ENCODE measurements around the gene KIZ.

KIZ gene

DNA sequence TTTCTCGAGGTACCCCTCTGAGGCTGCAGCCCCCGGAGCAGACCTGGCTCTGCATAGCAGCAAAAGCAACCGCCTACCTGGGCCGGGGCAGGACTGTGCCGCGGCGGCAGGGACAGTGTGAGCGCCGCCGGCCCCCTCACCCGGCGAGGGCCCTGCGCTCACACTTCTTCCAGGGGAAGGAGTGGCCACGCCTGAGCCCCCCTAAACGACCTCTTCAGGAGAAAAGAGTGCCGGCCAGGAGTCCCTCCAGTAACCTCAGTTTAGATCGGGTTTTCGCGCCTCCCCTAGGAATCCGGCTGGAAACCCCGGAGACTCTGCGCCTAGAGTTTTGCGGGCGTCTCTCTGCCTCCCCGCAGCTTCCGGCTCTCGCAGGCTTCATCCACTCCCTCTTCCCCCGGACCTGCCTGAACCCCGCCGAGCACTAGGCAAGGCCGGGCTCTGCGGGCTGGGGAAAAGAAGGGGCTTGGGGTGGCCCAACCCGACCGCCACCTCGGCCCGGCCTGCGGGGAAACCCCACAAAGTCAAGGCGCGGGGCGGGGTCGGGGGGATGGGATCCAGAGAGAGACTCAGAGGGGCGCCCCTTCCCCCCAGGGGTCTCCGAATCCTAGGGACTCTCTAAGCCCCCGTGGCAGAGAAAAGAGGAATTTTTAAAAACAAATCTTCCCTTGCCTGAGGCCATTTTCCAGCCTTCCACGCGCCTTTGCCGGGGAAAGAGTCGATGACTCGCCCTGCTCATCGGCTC, 20.3 kb upstream of the KIZ start:
- DNase-seq = no peak

DNA sequence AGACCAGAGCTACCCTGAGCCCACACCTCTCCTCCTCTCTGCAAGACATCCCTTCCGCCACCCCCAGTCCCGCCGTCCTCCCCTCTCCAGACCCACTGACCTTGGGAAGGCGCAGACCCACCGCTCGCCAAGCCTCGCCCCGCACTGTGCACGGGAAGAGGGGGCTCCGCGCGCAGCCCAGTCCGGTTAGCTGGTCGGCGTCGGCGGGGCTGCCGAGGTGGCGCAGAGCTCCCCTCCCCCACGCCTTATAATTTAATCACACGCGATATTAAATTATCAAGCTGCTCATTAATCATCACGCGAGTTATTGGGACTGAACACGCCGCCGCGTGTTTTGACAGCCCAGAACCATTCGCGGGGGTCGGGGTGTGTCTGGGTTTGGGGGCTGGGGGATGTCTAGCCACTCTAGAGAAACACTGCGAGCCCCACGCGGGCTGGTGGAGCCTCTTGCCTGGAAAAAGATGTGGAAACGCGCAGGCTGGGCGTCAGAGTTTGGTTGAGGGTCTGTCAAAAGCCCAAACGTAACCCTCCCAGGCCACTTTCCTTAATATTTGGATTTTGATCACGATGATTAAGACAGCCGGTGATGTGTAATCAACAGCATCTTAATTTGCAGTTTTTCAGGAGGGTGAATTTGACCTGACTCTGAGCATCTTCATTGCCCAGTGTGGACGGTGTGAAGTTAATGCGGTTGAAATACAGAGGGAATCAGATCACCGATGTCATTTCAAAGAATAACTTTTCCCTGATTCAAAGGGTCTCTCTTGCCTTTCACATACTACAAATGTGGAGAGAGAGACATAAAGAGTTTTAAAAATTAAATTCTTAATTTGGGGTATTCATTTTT, 19.5 kb upstream of the KIZ start, which contains the start of gene LINC00237:
TSS of gene LINC00237 (minus strand) at position 188 of the 847 bp plus-strand sequence.
- DNase-seq = no peak

DNA sequence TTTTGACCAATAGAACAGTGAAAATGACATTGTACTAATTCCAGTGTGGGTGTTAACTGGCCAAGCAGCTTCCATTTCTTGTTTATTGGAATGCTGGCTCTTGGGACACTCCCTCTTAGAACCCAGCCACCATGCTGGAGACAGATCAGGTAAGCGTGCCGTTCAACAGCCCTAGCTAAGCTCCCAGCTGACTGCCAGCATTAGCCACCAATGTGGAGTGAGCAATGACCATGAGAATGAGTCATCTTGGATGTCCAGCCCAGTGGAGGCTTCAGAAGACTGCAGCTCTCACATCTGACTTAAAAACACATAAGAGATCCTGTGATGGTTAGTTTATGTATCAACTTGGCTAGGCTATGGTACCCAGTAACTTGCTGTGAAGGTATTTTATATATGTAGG, 16.7 kb upstream of the KIZ start:
- DNase-seq = no peak

DNA sequence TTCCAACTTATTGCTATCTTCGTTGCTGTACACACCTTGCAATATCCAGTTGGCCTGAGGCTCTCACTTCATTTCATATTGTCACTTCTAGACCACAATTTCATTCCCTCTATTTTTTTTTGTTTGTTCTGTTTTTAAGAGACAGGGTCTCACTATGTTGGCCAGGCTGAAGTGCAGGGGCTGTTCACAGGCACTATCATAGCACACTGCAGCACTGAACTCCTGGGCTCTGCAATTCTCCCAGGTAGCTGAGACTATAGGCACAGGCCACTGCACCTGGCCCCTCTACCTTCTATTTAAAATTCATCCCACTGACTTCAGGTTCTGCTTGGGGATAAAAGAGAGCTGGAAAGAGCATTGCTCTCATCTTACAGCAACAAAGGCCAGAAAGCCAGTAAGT, 15.1 kb upstream of the KIZ start:
- DNase-seq = no peak

DNA sequence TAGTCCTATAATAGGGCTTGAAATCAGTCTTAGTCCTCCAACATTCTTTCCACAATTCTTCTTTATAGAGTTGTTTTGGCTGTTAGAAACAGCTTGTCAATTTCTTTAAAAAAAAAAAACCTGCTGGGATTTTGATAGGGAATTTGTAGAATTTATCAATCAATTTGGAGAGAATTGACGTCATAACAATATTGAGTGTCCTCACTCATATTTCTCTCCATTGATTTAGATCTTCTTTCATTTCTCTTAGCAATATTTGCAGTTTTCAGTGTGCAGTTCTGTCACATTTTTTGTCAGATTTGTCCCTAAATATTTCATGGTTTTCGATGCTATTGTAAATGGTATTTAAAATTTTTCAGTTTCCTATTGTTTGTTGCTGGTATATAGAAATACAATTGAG, 14.5 kb upstream of the KIZ start:
- DNase-seq = no peak

DNA sequence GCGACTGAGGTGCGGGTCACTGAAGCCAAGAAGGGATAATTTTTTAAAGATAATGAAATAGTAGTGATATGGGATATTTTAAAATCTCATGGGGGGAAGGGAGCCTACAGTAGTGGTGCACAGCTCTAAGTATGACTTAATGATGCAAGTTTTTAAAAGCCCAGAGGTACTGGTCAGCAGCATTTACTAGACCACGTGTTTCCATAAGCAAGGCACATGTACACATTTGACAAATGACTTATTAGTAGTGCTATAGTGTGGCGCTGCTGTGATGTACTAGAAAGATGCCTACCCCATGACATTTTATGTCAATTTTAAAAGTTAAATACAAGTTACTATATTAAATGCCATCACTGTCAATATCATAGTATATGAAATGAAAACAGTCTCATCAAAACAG, 12.2 kb upstream of the KIZ start:
- no peak for DNase-seq

DNA sequence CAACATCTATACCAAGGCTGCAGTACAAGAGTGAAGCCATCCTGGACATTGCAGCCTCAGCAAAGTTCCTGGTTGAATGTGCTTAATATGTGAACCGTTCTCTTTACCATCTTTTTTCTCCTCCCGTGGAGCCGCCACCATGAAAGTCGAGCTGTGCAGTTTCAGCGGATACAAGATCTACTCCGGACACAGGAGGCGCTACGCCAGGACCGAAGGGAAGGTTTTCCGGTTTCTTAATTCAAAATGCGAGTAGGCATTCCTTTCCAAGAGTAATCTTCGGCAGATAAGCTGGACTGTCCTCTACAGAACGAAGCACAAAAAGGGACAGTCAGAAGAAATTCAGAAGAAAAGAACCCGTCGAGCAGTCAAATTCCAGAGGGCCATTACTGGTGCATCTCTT, 11.3 kb upstream of the KIZ start:
- no peak for DNase-seq

DNA sequence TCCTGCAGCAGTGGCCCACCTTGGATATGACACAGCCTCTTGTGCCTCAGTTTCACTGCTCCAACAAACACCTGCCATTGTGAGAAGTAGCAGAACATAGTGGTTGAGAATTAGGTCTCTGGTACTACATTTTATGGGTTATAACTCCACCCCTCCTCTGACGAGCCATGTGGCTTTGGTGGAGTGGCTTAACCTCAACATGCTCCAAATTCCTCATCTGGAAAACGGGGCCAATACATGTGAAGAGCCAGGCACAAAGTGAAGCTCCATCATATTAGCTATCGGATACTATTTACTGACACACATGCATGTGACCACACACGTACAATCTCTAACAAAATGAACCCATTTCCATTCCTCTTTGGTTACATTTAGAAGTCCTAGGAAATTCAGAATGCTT, 8.4 kb upstream of the KIZ start:
- no peak for DNase-seq

DNA sequence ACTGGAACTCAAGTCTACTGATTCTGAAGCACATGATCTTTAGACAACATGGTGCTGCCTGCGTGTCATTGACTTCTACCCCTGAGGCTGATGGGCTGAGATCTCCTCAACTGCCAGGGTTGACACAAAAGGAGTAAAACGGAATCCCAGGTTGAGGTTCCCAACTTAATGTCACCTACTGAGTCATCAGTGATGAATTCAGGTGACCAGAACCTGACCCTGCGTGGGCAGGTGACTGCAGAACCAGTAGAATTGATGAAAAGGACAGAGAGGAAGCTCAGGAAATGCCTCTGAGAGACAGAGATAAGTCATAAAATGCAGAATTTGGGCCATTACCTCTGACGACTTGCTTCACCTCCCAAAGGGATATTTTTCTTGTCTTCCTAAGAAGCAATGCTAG, 7.7 kb upstream of the KIZ start:
- DNase-seq = no peak

DNA sequence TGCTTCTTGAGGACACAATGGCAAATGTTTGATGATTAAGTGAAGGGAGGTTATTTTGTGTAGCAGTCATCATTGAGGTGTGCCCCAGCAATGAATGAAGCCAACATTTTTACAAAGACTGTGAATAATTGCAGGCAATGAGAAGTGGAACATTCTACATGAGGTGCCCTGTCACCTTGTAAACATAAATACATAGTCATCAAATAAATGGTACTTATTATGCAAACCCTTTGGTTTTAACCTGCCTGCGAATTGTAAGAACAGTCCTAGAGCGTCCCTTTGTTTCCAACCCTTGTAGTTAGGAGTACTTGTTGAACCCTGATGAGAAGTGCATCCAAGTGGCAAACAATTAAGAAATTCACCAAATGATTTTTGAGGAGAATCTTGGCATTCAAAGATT, 7.1 kb upstream of the KIZ start:
- DNase-seq = no peak

DNA sequence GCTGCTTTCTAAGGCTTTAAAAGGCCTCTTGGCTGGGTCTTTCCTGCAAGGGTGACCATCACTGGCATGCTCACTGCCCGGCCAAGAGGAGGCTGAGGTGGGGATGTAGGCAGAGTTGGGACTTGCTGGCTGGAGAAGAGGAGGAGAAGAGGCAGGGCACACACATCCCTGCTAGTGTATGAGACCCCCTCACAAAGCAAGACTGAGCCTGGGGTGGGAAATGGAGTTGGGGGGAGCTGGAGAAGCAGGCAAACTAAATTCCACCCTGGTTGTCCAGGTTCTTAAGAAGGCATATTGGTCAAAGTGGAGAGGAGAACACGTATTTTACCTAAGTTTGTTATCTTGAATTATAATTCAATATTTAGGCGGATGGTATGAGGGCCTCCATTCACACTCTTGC, 1.7 kb upstream of the KIZ start:
- no peak for DNase-seq

DNA sequence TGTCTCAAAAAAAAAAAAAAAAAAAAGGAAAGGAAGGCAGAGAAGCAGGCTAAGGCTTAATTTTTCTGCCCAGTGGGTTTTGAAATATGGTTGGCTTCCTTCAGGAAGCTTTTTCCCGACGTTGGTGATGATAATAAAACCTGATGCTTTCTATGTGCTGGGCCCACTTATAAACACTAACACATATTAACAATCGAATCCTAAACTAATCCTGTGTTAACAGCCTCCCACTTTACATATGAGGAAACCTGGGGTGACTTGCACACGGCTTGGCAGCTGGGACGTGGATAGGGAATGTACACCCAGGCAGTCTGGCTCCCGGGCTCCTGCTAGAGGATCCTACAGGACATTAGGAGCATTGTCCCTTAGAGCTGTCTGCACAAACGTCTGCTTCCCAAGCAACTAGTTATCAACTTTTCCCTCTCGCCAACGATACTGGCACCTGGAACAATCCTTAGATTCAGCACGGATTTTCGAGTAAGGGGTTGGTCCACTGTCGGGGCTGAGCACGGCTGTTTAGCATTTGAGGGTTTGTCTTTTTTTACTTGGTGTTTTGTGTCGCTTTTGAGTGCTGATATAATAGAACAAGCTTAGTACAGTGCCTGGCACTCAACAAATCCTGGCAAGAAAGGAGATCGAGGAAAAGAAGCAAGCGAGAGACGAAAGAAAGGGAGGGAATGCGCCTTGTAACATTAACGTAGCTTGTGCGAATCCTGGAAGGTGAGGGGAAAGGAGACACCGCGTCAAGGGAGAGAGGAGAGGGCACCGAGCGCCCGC, 622 bp upstream of the KIZ start:
- peak; percentile 78 for DNase-seq

DNA sequence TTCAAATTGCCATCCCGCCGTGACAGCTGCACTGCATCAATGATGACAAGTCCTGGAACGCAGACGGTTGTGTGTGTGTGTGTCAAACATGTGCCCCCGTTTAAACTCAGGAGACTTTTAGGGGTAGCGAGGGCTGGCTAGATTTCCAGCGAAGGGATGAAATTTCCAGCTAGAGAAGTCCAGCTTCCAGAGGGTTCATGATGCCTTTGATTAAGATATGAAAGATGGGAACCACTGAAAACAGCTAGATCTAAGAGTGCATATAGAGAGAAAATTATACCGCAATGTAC, 644 bp downstream of the KIZ start:
- DNase-seq = peak; percentile 23

DNA sequence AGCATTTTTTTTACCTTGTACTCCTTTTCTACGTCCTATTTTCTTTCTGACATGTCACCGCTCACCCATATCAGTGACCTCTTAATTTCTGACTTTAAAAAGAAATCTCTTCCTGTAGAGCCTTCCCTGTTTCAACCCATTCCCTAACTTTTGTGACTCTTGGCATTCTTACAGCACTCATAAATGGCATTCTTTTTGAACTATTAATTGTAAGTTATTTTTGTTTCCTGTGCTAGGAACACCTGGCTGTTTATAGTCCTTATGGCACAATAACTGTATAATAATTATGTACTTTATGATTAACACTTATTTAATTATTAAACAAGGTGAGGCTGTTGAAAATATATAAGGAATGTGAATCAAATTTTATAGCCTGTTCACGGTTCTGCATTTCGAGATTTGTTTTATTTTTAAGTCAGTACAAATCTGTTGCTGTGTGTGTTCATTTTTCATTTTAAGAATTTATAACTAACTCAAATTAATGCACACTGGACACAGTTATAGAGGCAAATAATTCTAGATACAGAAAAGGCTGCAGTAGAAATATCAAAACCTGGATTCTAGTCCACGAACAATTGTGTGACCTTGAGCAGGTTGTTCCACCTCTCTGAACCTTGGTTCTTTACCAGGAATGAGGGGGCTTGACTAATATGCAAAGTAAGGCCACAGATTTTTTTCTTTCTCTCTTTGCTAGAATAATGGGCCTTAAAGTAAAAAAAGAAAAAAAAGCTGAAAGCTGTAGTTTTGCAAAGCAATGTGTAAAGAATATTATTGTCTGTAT, 1.5 kb downstream of the KIZ start:
- no peak for DNase-seq

DNA sequence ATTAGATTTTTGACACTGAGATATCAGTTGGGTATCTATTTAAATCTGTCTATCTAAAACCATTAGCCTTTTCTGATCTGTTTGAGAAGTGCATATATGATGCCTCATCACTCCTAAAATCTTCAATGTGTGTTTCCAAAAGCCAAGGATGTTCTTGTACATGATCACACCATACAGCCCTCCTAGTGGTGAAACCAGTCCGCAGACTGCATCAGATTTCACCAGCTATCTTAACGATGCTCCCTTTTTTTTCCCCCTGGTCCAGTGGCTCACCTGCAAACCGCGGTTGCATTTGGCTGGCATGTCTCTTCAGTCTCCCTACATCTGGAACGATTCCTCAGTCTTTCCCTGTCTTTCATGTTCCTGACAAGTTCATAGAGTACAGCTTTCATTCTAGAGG, 4.0 kb downstream of the KIZ start:
- DNase-seq = no peak

DNA sequence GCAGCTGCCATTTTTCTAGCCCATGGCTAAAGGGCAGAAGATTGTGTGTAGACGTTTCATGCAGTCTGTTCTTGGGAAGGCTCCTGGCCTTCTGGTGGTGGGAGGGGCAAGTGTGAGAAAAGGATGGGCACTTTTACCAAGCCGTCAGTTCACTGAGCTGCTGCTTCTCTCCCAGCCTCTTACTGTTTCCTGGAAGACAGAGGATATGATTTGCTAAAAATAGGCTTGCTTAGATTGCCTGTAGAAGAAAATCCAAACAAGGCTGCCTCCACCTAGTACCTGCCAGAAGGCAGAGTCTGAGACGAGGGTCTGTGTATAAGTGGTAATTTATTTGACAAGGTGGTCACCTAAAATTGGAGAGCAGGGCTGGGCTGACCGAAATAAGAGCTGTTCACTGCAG, 7.5 kb downstream of the KIZ start:
- no peak for DNase-seq

DNA sequence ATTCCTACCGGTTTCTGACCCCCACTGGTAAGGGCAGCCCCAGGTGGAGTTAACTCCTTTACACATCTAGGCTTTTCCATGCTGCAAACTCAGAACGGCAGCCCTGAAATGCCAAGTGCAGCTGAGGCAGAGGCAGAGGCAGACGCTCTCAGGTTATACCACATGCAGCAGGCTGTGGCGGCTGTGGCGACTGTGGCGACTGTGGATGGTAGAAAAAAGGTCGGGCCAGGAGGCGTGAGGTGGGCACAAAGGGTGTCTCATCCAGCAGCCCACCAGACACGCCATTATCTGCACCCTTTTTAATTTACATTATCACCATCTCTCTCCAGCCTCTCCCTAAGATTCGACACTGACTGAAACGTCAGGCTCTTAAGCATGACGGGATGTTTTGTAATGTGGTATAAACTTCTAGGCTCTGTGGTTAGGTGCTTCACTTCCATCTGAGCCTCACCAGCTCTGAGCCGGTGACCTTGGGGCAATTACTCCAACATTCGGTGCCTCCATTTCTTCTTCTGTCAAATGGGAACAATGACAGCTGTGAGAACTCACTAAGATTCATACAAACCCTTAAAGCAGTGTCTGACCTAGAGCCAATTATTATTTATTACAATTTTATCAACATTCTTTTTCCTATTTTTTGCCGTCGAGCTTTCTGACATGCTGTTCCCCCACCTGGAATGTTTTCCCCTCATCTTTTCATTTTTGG, 8.2 kb downstream of the KIZ start:
- DNase-seq = no peak

DNA sequence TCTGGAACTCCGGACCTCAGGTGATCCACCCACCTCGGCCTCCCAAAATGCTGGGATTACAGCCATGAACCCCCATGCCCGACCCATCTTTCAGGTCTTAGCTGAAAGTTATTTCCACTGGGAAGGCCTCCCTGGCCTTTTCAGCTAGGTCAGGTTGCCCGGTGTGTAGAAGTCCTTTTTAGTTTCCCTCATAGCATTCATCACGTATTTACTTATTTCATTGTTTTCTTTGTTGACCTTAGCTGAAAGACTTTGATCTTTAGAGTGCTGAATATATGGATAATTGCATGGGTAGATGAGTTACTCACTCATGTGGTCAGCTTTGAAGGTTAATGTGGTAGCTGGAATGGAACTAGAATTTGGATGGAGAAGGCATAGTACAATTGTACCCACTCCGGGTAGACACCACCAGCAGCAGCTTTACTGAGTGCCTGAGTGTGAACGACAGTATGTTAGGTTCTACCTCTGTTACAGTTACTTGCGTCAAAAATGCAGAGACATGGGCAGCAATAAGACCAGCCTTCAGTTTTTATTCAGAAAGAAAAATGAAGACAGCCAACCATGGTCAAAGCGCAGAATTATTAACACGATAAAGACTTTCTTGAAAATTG, 9.1 kb downstream of the KIZ start:
- no peak for DNase-seq

DNA sequence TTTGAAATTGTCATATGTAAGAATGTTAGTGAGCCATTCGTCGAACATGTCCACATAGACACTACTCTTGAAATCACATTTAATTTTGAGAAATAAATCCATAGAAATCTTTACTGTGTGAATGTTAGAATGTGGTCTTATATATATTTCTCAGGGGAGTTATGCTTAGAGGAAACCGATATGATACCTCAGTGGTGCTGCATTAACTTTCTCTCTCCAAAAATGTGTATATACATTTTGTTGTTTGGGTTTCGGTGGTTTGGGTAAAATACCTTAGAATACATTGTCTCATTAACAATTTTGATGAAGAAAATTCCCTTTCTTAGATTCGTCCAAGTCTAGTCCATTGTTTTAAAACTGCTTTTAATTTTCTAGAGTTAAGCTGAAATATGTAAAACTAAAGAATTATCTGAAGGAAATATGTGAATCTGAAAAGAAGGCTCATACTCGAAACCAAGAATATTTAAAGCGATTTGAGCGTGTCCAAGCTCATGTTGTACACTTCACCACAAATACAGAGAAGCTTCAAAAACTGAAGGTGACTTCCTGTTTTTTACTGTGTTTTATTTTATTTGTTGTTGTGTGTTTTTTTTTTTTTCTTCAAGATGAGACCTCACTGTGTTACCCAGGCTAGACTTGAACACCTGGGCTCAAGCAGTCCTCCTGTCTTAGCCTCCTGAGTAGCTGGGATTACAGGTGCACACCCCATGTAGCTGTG, 10.3 kb downstream of the KIZ start:
- no peak for DNase-seq

DNA sequence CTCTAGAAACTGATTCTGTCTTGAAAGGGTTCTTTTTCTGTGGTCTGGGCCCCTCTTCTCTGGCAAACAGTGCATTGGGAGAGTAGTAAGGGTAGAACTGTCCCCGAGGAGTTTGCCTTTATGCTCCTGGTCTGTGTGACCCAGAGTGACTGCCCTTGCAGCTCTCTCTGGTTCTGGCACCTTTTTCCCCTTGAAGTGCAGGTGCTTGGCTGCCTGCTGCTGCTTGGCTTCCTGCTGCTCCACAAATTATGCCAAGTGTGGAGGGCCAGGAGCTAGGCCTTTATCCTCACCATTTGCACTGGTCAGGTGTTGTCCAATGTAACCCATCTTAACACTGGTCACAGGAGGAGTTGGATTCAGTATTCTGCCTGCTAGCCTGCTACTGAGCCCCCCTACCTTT, 11.2 kb downstream of the KIZ start:
- DNase-seq = no peak

DNA sequence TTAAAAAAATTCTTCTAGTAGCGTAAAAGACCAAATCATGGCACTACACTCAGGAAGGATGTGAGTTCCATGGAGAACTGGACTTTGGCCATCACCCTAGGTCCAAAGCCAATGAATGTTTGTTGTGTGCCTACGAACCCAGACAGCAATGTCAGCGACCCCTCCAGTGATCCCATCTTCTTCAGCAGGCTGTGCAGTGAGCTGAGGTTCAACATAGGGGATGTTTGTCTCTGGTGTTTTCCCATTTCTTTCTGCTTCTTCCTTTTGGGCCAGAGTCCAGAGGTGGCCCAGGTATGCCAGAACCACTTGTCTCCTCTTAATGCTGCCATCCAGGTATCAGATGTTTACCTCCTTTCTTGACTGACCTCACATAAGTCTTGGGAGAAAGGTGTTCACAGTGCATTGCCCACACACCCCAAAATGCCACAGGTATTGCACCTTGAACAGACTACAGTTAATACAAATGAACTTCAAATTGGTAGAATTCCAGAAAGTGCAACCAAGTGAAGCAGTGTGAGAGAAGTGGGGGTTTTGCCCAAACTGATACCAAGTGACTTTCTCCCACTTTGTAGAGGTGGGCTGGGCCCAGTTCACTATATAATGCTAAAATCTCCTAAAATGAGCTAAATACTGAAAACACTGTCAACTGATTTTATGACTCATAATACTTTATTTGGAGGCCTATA, 14.1 kb downstream of the KIZ start:
- no peak for DNase-seq

Measured in midbrain (tissue), 1 donor.